ENCODE measurements around the gene CEP57. TPM values are rescaled to one million over a fixed set of nuclear protein-coding genes. Genes with fewer than 3 reads are reported as not detected.
"Not testable (repeated sequence)": the region's sequence is repeated elsewhere in the genome, so short reads cannot be mapped to it uniquely, and the experiment has no call there.

Gene CEP57
- polyA plus RNA-seq, 4 donors, result 72.3 to 108 (median 84.6) TPM

DNA sequence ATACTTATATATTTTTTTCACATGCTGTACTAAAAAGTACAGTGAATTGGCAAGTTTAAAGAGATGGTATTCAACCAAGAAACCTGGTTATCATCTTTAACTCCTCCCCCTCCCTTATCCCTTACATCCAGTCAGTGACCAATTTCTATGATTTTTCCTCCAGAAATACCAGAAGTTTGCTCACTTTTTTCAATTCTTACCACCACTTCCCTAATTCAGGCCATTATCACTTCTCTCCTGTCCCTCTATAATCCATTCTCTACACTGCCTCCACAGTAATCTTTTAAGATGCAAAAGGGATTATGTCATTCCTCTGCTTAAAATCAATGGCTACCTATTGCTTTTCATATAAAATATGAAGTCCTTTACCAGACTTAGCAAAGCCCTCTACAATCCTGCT lies 62.8 kb downstream of the CEP57 start:
- DNase-seq (ENCODE audit: low read depth in 4 of 4, low spot score in 2 of 4), result no peak

DNA sequence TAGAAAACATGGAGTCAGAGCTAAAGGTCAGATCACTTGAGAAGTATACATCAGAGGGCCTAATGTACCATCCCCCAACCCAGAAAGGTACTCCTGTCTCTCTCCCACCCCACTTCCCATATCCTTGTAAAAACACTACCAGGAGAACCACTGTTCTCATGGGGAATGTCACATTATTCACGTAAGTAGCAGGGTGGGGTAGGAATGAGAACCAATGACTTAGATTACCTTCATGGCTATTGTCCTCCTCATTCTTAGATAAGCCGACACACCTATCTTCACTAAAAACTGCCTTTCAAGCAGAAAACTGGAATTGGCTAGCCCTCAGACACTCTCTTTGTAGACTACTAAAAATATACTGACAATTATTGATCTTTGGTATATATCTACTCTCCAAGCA lies 63.6 kb downstream of the CEP57 start:
- DNase-seq (ENCODE audit: low read depth in 4 of 4, low spot score in 2 of 4), result no peak

DNA sequence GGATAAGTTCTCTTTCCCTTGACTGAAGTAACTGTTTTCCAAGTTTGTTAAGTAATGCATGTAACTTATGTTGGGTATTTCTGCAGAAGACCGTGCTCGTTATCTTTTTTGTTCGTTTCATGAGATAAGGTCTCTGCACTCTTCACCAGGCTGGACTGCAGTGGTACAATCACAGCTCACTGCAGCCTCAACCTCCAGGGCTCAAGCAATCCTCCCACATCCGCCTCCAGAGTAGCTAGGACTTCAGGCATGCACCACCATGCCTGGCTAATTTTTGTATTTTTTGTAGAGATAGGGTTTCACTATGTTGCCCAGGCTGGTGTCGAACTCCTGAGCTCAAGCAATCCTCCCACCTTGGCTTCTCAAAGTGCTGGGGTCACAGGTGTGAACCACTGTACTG lies 64.1 kb downstream of the CEP57 start:
- DNase-seq (ENCODE audit: low read depth in 4 of 4, low spot score in 2 of 4), result not testable (repeated sequence)

DNA sequence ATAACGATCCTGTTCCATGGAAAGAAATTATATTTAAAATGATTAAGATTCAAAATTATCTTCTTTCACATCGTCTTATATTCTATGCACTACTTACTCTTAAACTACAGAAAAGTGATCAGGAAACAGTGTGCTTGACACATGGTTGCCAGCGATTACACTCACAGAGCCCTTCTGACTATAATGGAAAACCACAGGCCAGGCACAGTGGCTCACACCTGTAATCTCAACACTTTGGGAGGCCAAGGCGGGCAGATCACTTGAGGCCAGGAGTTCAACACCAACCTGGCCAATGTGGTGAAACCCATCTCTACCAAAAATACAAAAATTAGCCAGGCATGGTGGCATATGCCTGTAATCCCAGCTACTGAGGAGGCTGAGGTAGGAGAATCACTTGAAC lies 69.7 kb downstream of the CEP57 start:
- DNase-seq (ENCODE audit: low read depth in 4 of 4, low spot score in 2 of 4), result not testable (repeated sequence)

DNA sequence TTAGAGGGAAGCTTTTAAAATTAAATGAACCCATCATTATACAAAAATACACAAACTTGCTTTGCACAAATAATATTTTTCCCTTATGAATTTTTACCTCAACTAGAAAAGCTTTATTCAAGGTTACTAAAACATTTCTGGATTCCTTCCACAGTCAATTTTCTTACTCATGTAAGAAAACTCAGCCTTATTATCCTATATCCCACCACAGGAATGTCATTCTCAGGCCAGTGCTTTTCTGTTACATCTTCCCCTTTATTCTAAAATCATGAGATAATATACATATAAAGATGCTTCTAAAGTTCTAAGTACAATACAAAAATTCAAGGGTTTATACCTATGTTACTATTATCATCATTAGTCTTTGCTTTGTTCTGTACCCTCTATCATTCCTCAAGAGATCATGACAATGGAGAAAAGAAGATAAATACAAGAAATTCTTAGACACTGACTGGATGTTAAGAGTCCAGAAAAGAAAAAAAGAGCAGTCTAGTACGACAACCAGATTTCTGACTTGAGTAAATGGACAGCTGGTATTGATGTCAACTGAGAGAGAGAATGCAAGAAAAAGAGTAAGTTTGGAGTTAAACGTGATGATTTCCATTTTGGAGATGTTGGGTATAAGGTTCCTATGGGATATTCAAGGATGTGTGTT lies 73.3 kb downstream of the CEP57 start:
- no peak for DNase-seq (ENCODE audit: low read depth in 4 of 4, low spot score in 2 of 4)

DNA sequence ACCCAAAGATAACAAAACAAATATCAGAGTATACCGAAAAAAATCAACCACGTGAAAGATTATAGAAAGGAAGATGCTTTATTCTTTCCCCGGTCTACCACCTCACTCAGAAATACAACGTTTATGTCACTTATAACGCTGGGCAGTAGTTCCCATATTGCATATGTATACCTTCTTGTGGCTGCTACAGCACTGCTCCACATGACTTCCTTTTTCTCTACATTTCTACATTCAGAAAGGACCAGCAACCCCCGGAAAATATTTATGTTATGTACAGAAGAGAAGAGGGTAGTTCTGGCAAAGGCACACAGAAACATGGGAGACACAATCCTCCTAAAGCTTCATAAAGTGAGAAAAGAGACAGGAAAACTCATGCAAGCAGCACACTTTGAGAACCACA lies 76.8 kb downstream of the CEP57 start:
- no peak for DNase-seq (ENCODE audit: low read depth in 4 of 4, low spot score in 2 of 4)

DNA sequence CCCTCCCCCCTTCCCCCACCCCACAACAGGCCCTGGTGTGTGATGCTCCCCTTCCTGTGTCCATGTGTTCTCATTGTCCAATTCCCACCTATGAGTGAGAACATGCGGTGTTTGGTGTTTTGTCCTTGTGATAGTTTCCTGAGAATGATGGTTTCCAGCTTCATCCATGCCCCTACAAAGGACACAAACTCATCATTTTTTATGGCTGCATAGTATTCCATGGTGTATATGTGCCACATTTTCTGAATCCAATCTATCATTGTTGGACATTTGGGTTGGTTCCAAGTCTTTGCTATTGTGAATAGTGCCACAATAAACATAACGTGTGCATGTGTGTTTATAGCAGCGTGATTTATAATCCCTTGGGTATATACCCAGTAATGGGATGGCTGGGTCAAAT lies 80.6 kb downstream of the CEP57 start:
- DNase-seq (ENCODE audit: low read depth in 4 of 4, low spot score in 2 of 4), result not testable (repeated sequence)

DNA sequence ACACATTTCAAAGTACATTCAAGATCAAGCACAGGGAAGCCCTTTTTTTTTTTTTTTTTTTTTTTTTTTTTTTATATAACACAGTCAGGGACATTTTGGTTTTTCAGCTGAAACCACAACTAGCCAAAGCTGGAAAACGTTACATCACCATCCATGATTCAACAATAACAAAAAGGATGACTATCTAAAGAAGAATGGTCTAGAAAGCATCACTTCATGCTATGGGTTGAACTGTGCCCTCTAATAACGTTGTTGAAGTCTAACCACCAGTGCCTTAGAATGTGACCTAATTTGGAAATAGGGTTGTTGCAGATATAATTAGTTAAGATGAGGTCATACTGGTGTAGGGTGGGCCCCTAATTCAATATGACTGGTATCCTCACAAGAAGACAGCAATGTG lies 87.0 kb downstream of the CEP57 start:
- DNase-seq (ENCODE audit: low read depth in 4 of 4, low spot score in 2 of 4), result no peak

Other genes starting within 250 kb of the CEP57 start
- gene FAM76B, start 716 bp upstream of the CEP57 start, polyA plus RNA-seq (ENCODE audit: insufficient read length in 4 of 4), result 10 to 100 TPM; 48.1 to 64.8 (median 56.1) TPM
- 10 to 100 TPM; 49.0 to 63.1 (median 57.7) TPM for gene MTMR2, start 133.6 kb downstream of the CEP57 start, polyA plus RNA-seq (ENCODE audit: insufficient read length in 4 of 4)

Measured in left renal cortex interstitium (tissue), 4 donors.